Stomach (tissue), 9 donors: ENCODE measurements around the gene MIR17HG. TPM values are rescaled to one million over a fixed set of nuclear protein-coding genes. Genes with fewer than 3 reads are reported as not detected.
"Not testable (repeated sequence)": the region's sequence is repeated elsewhere in the genome, so short reads cannot be mapped to it uniquely, and the experiment has no call there.

Source experiments
- DNase-seq, 2 donors: peaks; one replicate each; pipeline versions ENCODE4 v3.0.0 to v3.0.0-alpha.2; 2013 to 2019
- H3K27ac ChIP-seq, 5 donors: fragments of 200-600 bp in 4 of 5; sonication (generic) in 4 of 5; one replicate each; pipeline ENCODE4 v1.5.1; 2013 to 2019; ENCODE audit warnings: mild to moderate bottlenecking in 1 of 5, moderate library complexity in 1 of 5
- H3K27me3 ChIP-seq, 3 donors: fragments of 200-600 bp; sonication (generic); one replicate each; pipeline ENCODE4 v1.5.1; 2017 to 2019; ENCODE audit warnings: mixed run types in 1 of 3
- H3K36me3 ChIP-seq, 4 donors: fragments of 200-600 bp; sonication (generic); 1 replicate in 3 of 4; 2 replicates in 1 of 4; pipeline ENCODE4 v1.5.1; 2016 to 2019
- H3K4me1 ChIP-seq, 4 donors: fragments of 200-600 bp; sonication (generic); one replicate each; pipeline ENCODE4 v1.5.1; 2016 to 2019
- H3K4me3 ChIP-seq, 4 donors: fragments of 200-600 bp; sonication (generic) in 3 of 4; one replicate each; pipeline ENCODE4 v1.5.1; 2016 to 2019; ENCODE audit warnings: mild to moderate bottlenecking in 1 of 4
- H3K9me3 ChIP-seq, 4 donors: fragments of 200-600 bp; sonication (generic); one replicate each; pipeline ENCODE4 v1.5.1; 2016 to 2019
- CTCF ChIP-seq, 7 experiments: fragments of 450-650 bp in 4 of 7; fragments of 200-600 bp in 3 of 7; sonication (generic) in 3 of 7; IDR thresholded peaks; one replicate each; pipeline ENCODE4 v1.5.1; 2016 to 2019; ENCODE audit warnings: antibody characterized with exemption in 7 of 7, control low read depth in 2 of 7, mild to moderate bottlenecking in 1 of 7
- EP300 ChIP-seq: sonication (generic); formaldehyde crosslinking; IDR thresholded peaks from one replicate; pipeline ENCODE4 v1.6.1; 2017; ENCODE audit warnings: antibody characterized with exemption
- POLR2A ChIP-seq, 4 donors: fragments of 450-650 bp; IDR thresholded peaks; one replicate each; pipeline ENCODE4 v1.6.1; 2016; ENCODE audit warnings: antibody characterized with exemption in 4 of 4, control low read depth in 2 of 4, mild to moderate bottlenecking in 1 of 4, moderate library complexity in 1 of 4
- POLR2AphosphoS5 ChIP-seq, 3 donors: sonication (generic); formaldehyde crosslinking; IDR thresholded peaks; one replicate each; pipeline ENCODE4 v1.6.1; 2016; ENCODE audit warnings: antibody characterized with exemption in 3 of 3
- WGBS, 5 donors: extraction: QIAGEN DNeasy Blood & Tissue Kit in 3 of 5; methylation state at CpG; one replicate each; pipeline versions ENCODE4 v1.1.5 to v1.1.7; 2013 to 2018; 5-methylcytosine and 5-hydroxymethylcytosine counted together
- intact Hi-C: fragments of 100-400 bp; cut with DNase I; formaldehyde crosslinking; loops from one replicate; pipeline ENCODE4 v1.15.1; 2023; ENCODE audit warnings: low total_unique reads
- polyA plus RNA-seq, 3 donors: library from polyadenylated mRNA; stranded (reverse); fragments of 200-250 nt; gene quantifications; one replicate each; pipeline ENCODE4 v1.2.3, GENCODE V29; 2013
- total RNA-seq, 5 donors: library from RNA; depleted of rRNA; stranded (reverse); fragments of >200 nt; gene quantifications; one replicate each; pipeline versions ENCODE4 v1.1.0 to v1.2.3, GENCODE V29; 2014 to 2016
- donor health status: healthy with polysubstance abuse.
- donor health status: Bipolar disorder and iron deficiency.
- donor health status: healthy.

Gene MIR17HG
- total and polyA plus RNA-seq, 8 donors: 0.87 to 13.2 (median 4.8) TPM; not detected in 3

GRCh38 chr13:91318886-91319285 lies 28.6 kb upstream of the MIR17HG start:
- no peaks in the 10 kb centered on the region for H3K9me3 ChIP-seq
- intact Hi-C loops: no loop called here
- 65 to 78% (median 72%) methylated on average over 6 of the region's 6 CpGs for WGBS, 5 donors

DNA sequence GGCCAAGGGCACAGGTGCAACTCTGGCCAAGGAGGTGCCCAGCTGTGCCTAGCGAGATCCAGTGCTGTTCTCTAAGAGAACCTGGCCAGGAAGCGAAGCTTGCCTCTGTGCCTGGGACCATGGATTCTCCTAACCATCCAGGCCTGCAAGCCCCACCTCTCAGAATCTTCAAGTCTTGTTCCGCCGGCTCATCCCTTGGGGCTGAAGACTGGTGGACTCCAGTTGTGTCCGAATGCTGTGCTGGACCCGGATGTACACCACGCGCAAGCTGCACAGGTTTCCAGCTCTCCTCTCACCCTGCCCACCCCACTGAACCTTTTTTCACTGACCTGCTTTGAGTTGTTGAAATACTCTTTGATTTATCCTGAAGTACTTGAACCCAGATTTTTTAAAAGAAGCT lies 27.5 kb upstream of the MIR17HG start:
- Histone ChIP-seq H3K4me3 (no peak overlapping the region), H3K4me1 (no peaks in the 10 kb centered on the region), H3K9me3 (no peaks in the 10 kb centered on the region), H3K27me3 (peaks cover 0 to 18% (median 11%) of the 10 kb centered on the region in 3 donors), H3K27ac (no peak overlapping the region), H3K36me3 (no peaks in the 10 kb centered on the region)
- intact Hi-C loops: no loop called here
- 94 to 98% (median 97%) methylated on average over 8 of the region's 8 CpGs for WGBS, 5 donors
- DNase-seq: no peak
- no peak for TF ChIP-seq CTCF (IDR thresholded peaks at IDR 0.05)
- TF ChIP-seq POLR2A (IDR thresholded peaks at IDR 0.05): no peak
- no peak for TF ChIP-seq POLR2AphosphoS5 (IDR thresholded peaks at IDR 0.05)
- no peak for TF ChIP-seq EP300

More at GRCh38 chr13:91318886-91319285, 28.6 kb upstream of the MIR17HG start:
- DNase-seq: no peak
- peaks cover 0 to 28% (median 17%) of the 10 kb centered on the region in 3 donors for H3K27me3 ChIP-seq
- no peaks in the 10 kb centered on the region for H3K4me1 ChIP-seq
- TF ChIP-seq CTCF (IDR thresholded peaks at IDR 0.05): no peak
- TF ChIP-seq EP300: no peak
- no peak for TF ChIP-seq POLR2A (IDR thresholded peaks at IDR 0.05)
- no peak for TF ChIP-seq POLR2AphosphoS5 (IDR thresholded peaks at IDR 0.05)
- no peak overlapping the region for H3K27ac ChIP-seq
- H3K36me3 ChIP-seq: no peaks in the 10 kb centered on the region
- H3K4me3 ChIP-seq: no peak overlapping the region

GRCh38 chr13:91320990-91321389 lies 26.5 kb upstream of the MIR17HG start:
- intact Hi-C loops: not testable (repeated sequence)
- 25 to 97% (median 94%) methylated on average over 1 of the region's 1 CpG for WGBS, 5 donors

DNA sequence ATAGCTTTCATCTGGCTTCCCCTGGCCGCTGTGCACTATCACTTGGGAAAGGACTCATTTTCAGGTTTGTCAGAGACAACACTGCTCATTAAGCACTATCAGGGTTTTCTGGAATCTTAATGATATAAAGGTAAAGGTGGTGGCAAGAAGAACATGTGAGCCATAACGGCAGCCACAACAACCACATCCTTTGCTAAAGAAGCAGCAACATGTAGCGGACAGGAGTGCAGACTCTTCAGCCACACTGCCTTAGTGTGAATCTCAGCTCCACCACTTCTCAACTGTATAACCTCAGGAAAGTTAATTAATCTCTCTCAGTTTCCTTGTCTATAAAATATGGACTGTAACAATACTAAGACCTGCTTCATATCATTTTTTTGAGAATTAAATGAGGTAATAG lies 24.1 kb upstream of the MIR17HG start:
- intact Hi-C loops: no loop called here
- no peak overlapping the region for H3K4me3 ChIP-seq
- no peaks in the 10 kb centered on the region for H3K9me3 ChIP-seq
- TF ChIP-seq POLR2A (IDR thresholded peaks at IDR 0.05): no peak
- TF ChIP-seq EP300: no peak
- no peaks in the 10 kb centered on the region for H3K27me3 ChIP-seq
- H3K4me1 ChIP-seq: no peaks in the 10 kb centered on the region
- H3K27ac ChIP-seq: no peak overlapping the region
- H3K36me3 ChIP-seq: no peaks in the 10 kb centered on the region
- 72 to 78% (median 75%) methylated on average over 3 of the region's 3 CpGs for WGBS, 5 donors
- no peak for DNase-seq

More at GRCh38 chr13:91320990-91321389, 26.5 kb upstream of the MIR17HG start:
- not testable (repeated sequence) for DNase-seq, H3K36me3 ChIP-seq, H3K9me3 ChIP-seq, H3K27ac ChIP-seq, H3K4me1 ChIP-seq, H3K4me3 ChIP-seq
- H3K27me3 ChIP-seq: peaks cover 0 to 11% (median 5%) of the 10 kb centered on the region in 3 donors

GRCh38 chr13:91326146-91326545 lies 21.3 kb upstream of the MIR17HG start:
- WGBS, 5 donors: 38 to 51% (median 41%) methylated on average over 7 of the region's 7 CpGs
- no peak overlapping the region for H3K27ac ChIP-seq
- H3K36me3 ChIP-seq: no peaks in the 10 kb centered on the region

More at GRCh38 chr13:91326146-91326545, 21.3 kb upstream of the MIR17HG start:
- no peak overlapping the region for H3K4me3 ChIP-seq
- H3K4me1 ChIP-seq: no peaks in the 10 kb centered on the region
- DNase-seq: peak in 1 of 2 donors; percentile 43
- H3K9me3 ChIP-seq: no peaks in the 10 kb centered on the region
- TF ChIP-seq CTCF (IDR thresholded peaks at IDR 0.05) (no peak), EP300 (no peak), POLR2AphosphoS5 (IDR thresholded peaks at IDR 0.05) (no peak), POLR2A (IDR thresholded peaks at IDR 0.05) (no peak)
- H3K27me3 ChIP-seq: no peaks in the 10 kb centered on the region
- intact Hi-C loops: no loop called here
